ENCODE results near the gene CTSA. TPM values are rescaled to one million over a fixed set of nuclear protein-coding genes. Genes with fewer than 3 reads are reported as not detected.

The CTSA gene
- total RNA-seq, 2 donors from 2014 or later: 83.8 to 116 TPM

GRCh38 chr20:45918779-45919537, 27.8 kb downstream of the CTSA start:
- Histone ChIP-seq H3K27ac (peak overlapping the region; percentile 73), H3K27me3 (no peaks in the 10 kb centered on the region), H3K4me1 (peaks cover 0 to 51% of the 10 kb centered on the region in 2 donors), H3K36me3 (no peaks in the 10 kb centered on the region), H3K9me3 (no peaks in the 10 kb centered on the region), H3K4me3 (no peak overlapping the region)
- DNase-seq (ENCODE audit: low spot score): no peak
- no peak for TF ChIP-seq CTCF (IDR thresholded peaks at IDR 0.05)

- TF ChIP-seq CTCF (IDR thresholded peaks at IDR 0.05): no peak
- Histone ChIP-seq H3K4me3 (no peak overlapping the region), H3K9me3 (no peaks in the 10 kb centered on the region), H3K36me3 (no peaks in the 10 kb centered on the region), H3K27ac (peak overlapping the region; percentile 73), H3K4me1 (peaks cover 0 to 59% of the 10 kb centered on the region in 2 donors), H3K27me3 (no peaks in the 10 kb centered on the region)
- peak; percentile 85 for DNase-seq (ENCODE audit: low spot score)
Measured at GRCh38 chr20:45919542-45920399, 28.6 kb downstream of the CTSA start.

GRCh38 chr20:45920462-45921336, 29.6 kb downstream of the CTSA start:
- no peak for DNase-seq (ENCODE audit: low spot score)
- H3K4me3 ChIP-seq: no peak overlapping the region
- peak overlapping the region; percentile 73 for H3K27ac ChIP-seq
- peaks cover 0 to 63% of the 10 kb centered on the region in 2 donors for H3K4me1 ChIP-seq
- no peaks in the 10 kb centered on the region for H3K27me3 ChIP-seq
- no peaks in the 10 kb centered on the region for H3K36me3 ChIP-seq
- no peaks in the 10 kb centered on the region for H3K9me3 ChIP-seq
- no peak for TF ChIP-seq CTCF (IDR thresholded peaks at IDR 0.05)

GRCh38 chr20:45921337-45922189, 30.4 kb downstream of the CTSA start:
- Histone ChIP-seq H3K27me3 (no peaks in the 10 kb centered on the region), H3K36me3 (no peaks in the 10 kb centered on the region), H3K9me3 (no peaks in the 10 kb centered on the region), H3K27ac (no peak overlapping the region), H3K4me3 (no peak overlapping the region), H3K4me1 (peaks cover 0 to 63% of the 10 kb centered on the region in 2 donors)
- no peak for TF ChIP-seq CTCF (IDR thresholded peaks at IDR 0.05)
- no peak for DNase-seq (ENCODE audit: low spot score)
